Measurements from ENCODE around the gene CYP2C8.

DNA sequence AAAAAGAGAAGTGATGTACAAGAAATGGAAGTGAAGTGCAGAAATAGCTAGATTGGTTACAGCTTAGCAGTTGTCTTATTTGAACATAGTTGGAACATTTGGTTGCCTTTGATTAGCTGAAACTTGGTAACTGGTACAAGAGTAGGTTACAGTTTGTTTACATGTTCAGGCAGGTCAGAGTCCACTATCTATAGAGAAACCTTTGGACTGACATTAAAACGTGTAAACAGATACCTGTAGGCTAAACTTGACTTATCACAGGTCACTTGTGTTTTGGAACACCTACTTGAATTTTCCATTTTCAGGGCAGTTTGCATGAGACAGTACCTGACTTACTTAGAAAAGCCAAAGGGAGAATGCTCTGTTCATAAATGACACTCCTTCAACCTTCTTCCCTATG, 28.5 kb upstream of the CYP2C8 start:
- TF ChIP-seq CTCF (IDR thresholded peaks at IDR 0.05; ENCODE audit: poor library complexity, severe bottlenecking) (no peak), MXI1 (conservative IDR thresholded peaks at IDR 0.05; ENCODE audit: poor library complexity, severe bottlenecking) (no peak)
- TF ChIP-seq, protein P1, sequence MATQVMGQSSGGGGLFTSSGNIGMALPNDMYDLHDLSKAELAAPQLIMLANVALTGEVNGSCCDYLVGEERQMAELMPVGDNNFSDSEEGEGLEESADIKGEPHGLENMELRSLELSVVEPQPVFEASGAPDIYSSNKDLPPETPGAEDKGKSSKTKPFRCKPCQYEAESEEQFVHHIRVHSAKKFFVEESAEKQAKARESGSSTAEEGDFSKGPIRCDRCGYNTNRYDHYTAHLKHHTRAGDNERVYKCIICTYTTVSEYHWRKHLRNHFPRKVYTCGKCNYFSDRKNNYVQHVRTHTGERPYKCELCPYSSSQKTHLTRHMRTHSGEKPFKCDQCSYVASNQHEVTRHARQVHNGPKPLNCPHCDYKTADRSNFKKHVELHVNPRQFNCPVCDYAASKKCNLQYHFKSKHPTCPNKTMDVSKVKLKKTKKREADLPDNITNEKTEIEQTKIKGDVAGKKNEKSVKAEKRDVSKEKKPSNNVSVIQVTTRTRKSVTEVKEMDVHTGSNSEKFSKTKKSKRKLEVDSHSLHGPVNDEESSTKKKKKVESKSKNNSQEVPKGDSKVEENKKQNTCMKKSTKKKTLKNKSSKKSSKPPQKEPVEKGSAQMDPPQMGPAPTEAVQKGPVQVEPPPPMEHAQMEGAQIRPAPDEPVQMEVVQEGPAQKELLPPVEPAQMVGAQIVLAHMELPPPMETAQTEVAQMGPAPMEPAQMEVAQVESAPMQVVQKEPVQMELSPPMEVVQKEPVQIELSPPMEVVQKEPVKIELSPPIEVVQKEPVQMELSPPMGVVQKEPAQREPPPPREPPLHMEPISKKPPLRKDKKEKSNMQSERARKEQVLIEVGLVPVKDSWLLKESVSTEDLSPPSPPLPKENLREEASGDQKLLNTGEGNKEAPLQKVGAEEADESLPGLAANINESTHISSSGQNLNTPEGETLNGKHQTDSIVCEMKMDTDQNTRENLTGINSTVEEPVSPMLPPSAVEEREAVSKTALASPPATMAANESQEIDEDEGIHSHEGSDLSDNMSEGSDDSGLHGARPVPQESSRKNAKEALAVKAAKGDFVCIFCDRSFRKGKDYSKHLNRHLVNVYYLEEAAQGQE (IDR thresholded peaks at IDR 0.05; ENCODE audit: borderline replicate concordance), result no peak
